Astrocyte of the spinal cord (primary cell): ENCODE results near the gene MOV10.
"Not testable (repeated sequence)": the region's sequence is repeated elsewhere in the genome, so short reads cannot be mapped to it uniquely, and the experiment has no call there.

Source experiments
- DNase-seq: peaks from one replicate; pipeline ENCODE4 v3.0.0; 2011; ENCODE audit warnings: low read depth, low spot score
- H3K4me3 ChIP-seq: 2 replicates; pipeline ENCODE4 v1.5.1; 2011; ENCODE audit warnings: low read depth, mild to moderate bottlenecking, low read length, moderate library complexity
- in situ Hi-C: cut with HindIII; loops from 2 replicates; pipeline ENCODE4 v1.10.0; 2017; ENCODE audit warnings: low sequenced_read_pairs
- TF ChIP-seq, protein P1 (sequence below): IDR thresholded peaks from 2 replicates; pipeline ENCODE4 v1.5.1; 2012; ENCODE audit warnings: low read depth, mild to moderate bottlenecking, low read length, inconsistent platforms

The MOV10 gene

DNA sequence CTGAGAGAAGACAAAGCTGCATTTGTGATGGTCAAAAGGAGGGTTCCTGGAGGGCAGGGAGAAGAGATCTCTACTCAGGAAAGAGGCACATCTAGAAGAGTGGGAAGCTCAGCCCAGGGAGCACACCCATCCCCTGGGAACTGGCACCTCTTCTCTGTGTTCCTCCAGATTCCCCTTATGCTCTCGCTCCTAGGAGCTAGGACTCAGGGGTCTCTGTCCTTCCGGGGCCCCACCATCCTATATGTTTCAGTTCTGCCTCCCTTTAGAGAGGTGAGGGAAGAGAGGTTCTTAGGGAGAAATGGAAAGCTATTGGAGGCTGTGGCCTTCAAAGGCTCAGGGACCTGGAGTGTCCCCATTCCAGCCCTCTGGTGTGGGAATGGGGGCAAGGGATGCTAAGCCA is 45.2 kb downstream of the MOV10 start:
- in situ Hi-C loops = loop anchor here (5.0 kb wide), 1 partner anchor 78 kb away; no protein-coding TSS in a partner anchor
- DNase-seq = no peak
- no peak overlapping the region for H3K4me3 ChIP-seq
- TF ChIP-seq, protein P1, sequence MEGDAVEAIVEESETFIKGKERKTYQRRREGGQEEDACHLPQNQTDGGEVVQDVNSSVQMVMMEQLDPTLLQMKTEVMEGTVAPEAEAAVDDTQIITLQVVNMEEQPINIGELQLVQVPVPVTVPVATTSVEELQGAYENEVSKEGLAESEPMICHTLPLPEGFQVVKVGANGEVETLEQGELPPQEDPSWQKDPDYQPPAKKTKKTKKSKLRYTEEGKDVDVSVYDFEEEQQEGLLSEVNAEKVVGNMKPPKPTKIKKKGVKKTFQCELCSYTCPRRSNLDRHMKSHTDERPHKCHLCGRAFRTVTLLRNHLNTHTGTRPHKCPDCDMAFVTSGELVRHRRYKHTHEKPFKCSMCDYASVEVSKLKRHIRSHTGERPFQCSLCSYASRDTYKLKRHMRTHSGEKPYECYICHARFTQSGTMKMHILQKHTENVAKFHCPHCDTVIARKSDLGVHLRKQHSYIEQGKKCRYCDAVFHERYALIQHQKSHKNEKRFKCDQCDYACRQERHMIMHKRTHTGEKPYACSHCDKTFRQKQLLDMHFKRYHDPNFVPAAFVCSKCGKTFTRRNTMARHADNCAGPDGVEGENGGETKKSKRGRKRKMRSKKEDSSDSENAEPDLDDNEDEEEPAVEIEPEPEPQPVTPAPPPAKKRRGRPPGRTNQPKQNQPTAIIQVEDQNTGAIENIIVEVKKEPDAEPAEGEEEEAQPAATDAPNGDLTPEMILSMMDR = no peak

DNA sequence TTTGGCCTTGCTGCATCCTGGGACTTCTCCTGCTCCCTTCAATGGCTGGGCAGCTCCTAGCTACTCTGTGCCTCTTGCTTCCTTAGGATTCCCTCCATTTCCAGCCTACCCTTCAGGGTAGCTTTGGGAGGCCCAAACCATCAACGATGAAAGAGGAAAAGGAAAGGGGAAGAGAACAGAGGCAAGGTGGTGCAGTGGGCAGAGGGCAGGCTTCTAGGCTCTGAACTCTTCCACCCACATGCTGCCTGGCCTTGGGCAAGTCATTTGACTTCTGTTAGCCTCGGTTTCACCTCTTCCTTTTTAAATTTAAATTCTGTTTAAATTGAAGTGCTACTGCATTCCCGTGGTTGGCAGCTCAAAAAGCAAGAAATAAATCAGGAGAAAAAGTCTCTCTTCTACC is 46.3 kb downstream of the MOV10 start:
- TF ChIP-seq, protein P1 = no peak
- in situ Hi-C loops = no loop called here
- H3K4me3 ChIP-seq = no peak overlapping the region
- no peak for DNase-seq

GRCh38 chr1:112721294-112721693 is 46.8 kb downstream of the MOV10 start:
- H3K4me3 ChIP-seq, in situ Hi-C loops, DNase-seq: not testable (repeated sequence)

GRCh38 chr1:112721966-112722524 is 47.6 kb downstream of the MOV10 start:
- no peak for DNase-seq
- TF ChIP-seq, protein P1 = no peak
- in situ Hi-C loops = no loop called here
- H3K4me3 ChIP-seq = no peak overlapping the region

- DNase-seq = no peak
- TF ChIP-seq, protein P1 = no peak
- H3K4me3 ChIP-seq = no peak overlapping the region
- in situ Hi-C loops = no loop called here
Observed at GRCh38 chr1:112722601-112723510, 48.4 kb downstream of the MOV10 start.

- TF ChIP-seq, protein P1 = no peak
- H3K4me3 ChIP-seq = no peak overlapping the region
- in situ Hi-C loops = no loop called here
- DNase-seq = no peak
Observed at GRCh38 chr1:112723511-112723839, 49.0 kb downstream of the MOV10 start.

- H3K4me3 ChIP-seq, in situ Hi-C loops, DNase-seq: not testable (repeated sequence)
Observed at GRCh38 chr1:112724240-112724639, 49.8 kb downstream of the MOV10 start.
